GM23338 (cell line): ENCODE results near the gene LRRC63. TPM values are rescaled to one million over a fixed set of nuclear protein-coding genes. Genes with fewer than 3 reads are reported as not detected.

Experiments
- ATAC-seq: fragments of 200-7000 bp; cut with Tn5 transposase; 3 replicates; pipeline ENCODE4 v1.9.1; 2020
- DNase-seq: peaks from one replicate; pipeline ENCODE4 v3.0.0-alpha.2; 2015; ENCODE audit warnings: low spot score
- H2AFZ ChIP-seq: fragments of 200-600 bp; sonication (generic); 2 replicates; pipeline ENCODE4 v1.8.0; 2016; ENCODE audit warnings: antibody characterized with exemption, mild to moderate bottlenecking, moderate library complexity
- H3F3A ChIP-seq: fragments of 200-600 bp; sonication (generic); replicated peaks from 2 replicates; pipeline ENCODE4 v1.8.0; 2017; ENCODE audit warnings: antibody characterized with exemption, mixed run types, low read depth
- H3K27ac ChIP-seq: fragments of 200-600 bp; sonication (generic); 2 replicates; pipeline ENCODE4 v1.6.1; 2016; ENCODE audit warnings: low read depth
- H3K27me3 ChIP-seq: fragments of 200-600 bp; sonication (generic); 2 replicates; pipeline ENCODE4 v1.8.0; 2016; ENCODE audit warnings: mild to moderate bottlenecking, mixed run types, moderate library complexity; ENCODE audit not compliant: insufficient read depth
- H3K36me3 ChIP-seq: fragments of 200-600 bp; sonication (generic); 2 replicates; pipeline ENCODE4 v1.8.0; 2016; ENCODE audit warnings: mild to moderate bottlenecking; ENCODE audit not compliant: insufficient read depth
- H3K4me1 ChIP-seq: fragments of 200-600 bp; sonication (generic); 2 replicates; pipeline ENCODE4 v1.8.0; 2016; ENCODE audit warnings: mild to moderate bottlenecking, moderate library complexity; ENCODE audit not compliant: insufficient read depth
- H3K4me2 ChIP-seq: fragments of 200-600 bp; sonication (generic); 2 replicates; pipeline ENCODE4 v1.7.1; 2017; ENCODE audit warnings: mixed run types
- H3K4me3 ChIP-seq: fragments of 200-600 bp; sonication (generic); 2 replicates; pipeline ENCODE4 v1.6.1; 2016; ENCODE audit warnings: mixed run types
- H3K79me2 ChIP-seq: fragments of 200-600 bp; sonication (generic); replicated peaks from 2 replicates; pipeline ENCODE4 v1.8.0; 2017; ENCODE audit warnings: mild to moderate bottlenecking; ENCODE audit not compliant: insufficient read depth
- H3K9me2 ChIP-seq: fragments of 200-600 bp; sonication (generic); 2 replicates; pipeline ENCODE4 v1.8.0; 2017; ENCODE audit not compliant: insufficient read depth
- H4K20me1 ChIP-seq: fragments of 200-600 bp; sonication (generic); replicated peaks from 2 replicates; pipeline ENCODE4 v1.8.0; 2017; ENCODE audit warnings: mild to moderate bottlenecking; ENCODE audit not compliant: insufficient read depth
- H3K27ac Mint-ChIP-seq: 2 replicates; pipeline ENCODE4 v1.8.0; 2020; ENCODE audit warnings: inconsistent platforms, mild to moderate bottlenecking, moderate library complexity, mixed read lengths
- H3K27me3 Mint-ChIP-seq: 3 replicates; pipeline ENCODE4 v1.8.0; 2022; ENCODE audit warnings: low read depth, mild to moderate bottlenecking, moderate library complexity, mixed read lengths, inconsistent platforms; ENCODE audit not compliant: insufficient read depth, poor library complexity
- H3K36me3 Mint-ChIP-seq: 3 replicates; pipeline ENCODE4 v1.8.0; 2021; ENCODE audit warnings: low read depth, mild to moderate bottlenecking, inconsistent platforms, moderate library complexity, mixed read lengths
- H3K4me1 Mint-ChIP-seq: 3 replicates; pipeline ENCODE4 v1.8.0; 2020; ENCODE audit warnings: mild to moderate bottlenecking, inconsistent platforms, mixed read lengths
- H3K4me3 Mint-ChIP-seq: 3 replicates; pipeline ENCODE4 v1.8.0; 2021; ENCODE audit warnings: moderate library complexity, mild to moderate bottlenecking, inconsistent platforms, mixed read lengths
- H3K9me3 Mint-ChIP-seq: 3 replicates; pipeline ENCODE4 v1.8.0; 2020; ENCODE audit warnings: moderate library complexity, mild to moderate bottlenecking, inconsistent platforms, mixed read lengths
- CREB1 ChIP-seq: fragments of 250-450 bp; sonication (Bioruptor Pico); IDR thresholded peaks from 2 replicates; pipeline ENCODE4 v1.5.0; 2020; ENCODE audit warnings: low read depth, mild to moderate bottlenecking, moderate library complexity
- CTCF ChIP-seq, 2 experiments: fragments of 200-600 bp in 1 of 2; sonication (generic) in 1 of 2; conservative IDR thresholded peaks; 2 replicates each; pipeline versions ENCODE4 v1.5.1 to v1.6.1; 2016 to 2017; ENCODE audit warnings: antibody characterized with exemption in 2 of 2, low read depth in 2 of 2, mild to moderate bottlenecking in 2 of 2, moderate library complexity in 1 of 2
- EZH2 ChIP-seq: fragments of 200-600 bp; sonication (generic); IDR thresholded peaks from one replicate; pipeline ENCODE4 v1.8.0; 2017; ENCODE audit warnings: antibody characterized with exemption, mild to moderate bottlenecking, low read depth; ENCODE audit not compliant: unreplicated experiment
- EZH2phosphoT487 ChIP-seq: fragments of 200-600 bp; sonication (generic); IDR thresholded peaks from one replicate; pipeline ENCODE4 v1.8.1; 2018; ENCODE audit warnings: antibody characterized with exemption; ENCODE audit not compliant: unreplicated experiment
- JUNB ChIP-seq: IDR thresholded peaks from one replicate; pipeline ENCODE4 v1.6.1; 2016; ENCODE audit warnings: antibody characterized with exemption; ENCODE audit not compliant: unreplicated experiment
- NANOG ChIP-seq: IDR thresholded peaks from 2 replicates; pipeline ENCODE4 v1.6.1; 2016; ENCODE audit warnings: antibody characterized with exemption, borderline replicate concordance
- POLR2AphosphoS5 ChIP-seq: IDR thresholded peaks from 2 replicates; pipeline ENCODE4 v1.6.1; 2016; ENCODE audit warnings: antibody characterized with exemption, low read depth
- STAT1 ChIP-seq: IDR thresholded peaks from one replicate; pipeline ENCODE4 v1.6.1; 2016; ENCODE audit warnings: antibody characterized with exemption; ENCODE audit not compliant: unreplicated experiment
- ZNF114 ChIP-seq: fragments of 250-450 bp; sonication (Bioruptor Pico); IDR thresholded peaks from 2 replicates; pipeline ENCODE4 v1.5.0; 2020; ENCODE audit warnings: mild to moderate bottlenecking, moderate library complexity
- ZNF331 ChIP-seq: fragments of 250-450 bp; sonication (Bioruptor Pico); IDR thresholded peaks from 2 replicates; pipeline ENCODE4 v1.5.0; 2020; ENCODE audit warnings: low read depth, mild to moderate bottlenecking, moderate library complexity
- polyA plus RNA-seq: library from polyadenylated mRNA; unstranded; fragments of >200 nt; fragmentation: Nextera tagmentation; extraction: Ambion mirVana; gene quantifications from 2 replicates; pipeline ENCODE4 v1.2.1, GENCODE V29; 2016
- total RNA-seq: library from RNA; depleted of rRNA; stranded (reverse); fragments of >200 nt; shearing (Covaris generic); gene quantifications from 2 replicates; pipeline ENCODE4 v1.2.3, GENCODE V29; 2014
- TF ChIP-seq, protein P1 (sequence below): fragments of 250-450 bp; sonication (Bioruptor Pico); IDR thresholded peaks from 2 replicates; pipeline ENCODE4 v1.5.0; 2020; ENCODE audit warnings: mild to moderate bottlenecking, moderate library complexity
- TF ChIP-seq, protein P2 (sequence below): IDR thresholded peaks from one replicate; pipeline ENCODE4 v1.6.1; 2018; ENCODE audit warnings: antibody characterized with exemption; ENCODE audit not compliant: unreplicated experiment
- TF ChIP-seq, protein P3 (sequence below): IDR thresholded peaks from 2 replicates; pipeline ENCODE4 v1.6.1; 2016; ENCODE audit warnings: antibody characterized with exemption

The LRRC63 gene
- total and polyA plus RNA-seq, 2 experiments from 2014 or later, result not detected

DNA sequence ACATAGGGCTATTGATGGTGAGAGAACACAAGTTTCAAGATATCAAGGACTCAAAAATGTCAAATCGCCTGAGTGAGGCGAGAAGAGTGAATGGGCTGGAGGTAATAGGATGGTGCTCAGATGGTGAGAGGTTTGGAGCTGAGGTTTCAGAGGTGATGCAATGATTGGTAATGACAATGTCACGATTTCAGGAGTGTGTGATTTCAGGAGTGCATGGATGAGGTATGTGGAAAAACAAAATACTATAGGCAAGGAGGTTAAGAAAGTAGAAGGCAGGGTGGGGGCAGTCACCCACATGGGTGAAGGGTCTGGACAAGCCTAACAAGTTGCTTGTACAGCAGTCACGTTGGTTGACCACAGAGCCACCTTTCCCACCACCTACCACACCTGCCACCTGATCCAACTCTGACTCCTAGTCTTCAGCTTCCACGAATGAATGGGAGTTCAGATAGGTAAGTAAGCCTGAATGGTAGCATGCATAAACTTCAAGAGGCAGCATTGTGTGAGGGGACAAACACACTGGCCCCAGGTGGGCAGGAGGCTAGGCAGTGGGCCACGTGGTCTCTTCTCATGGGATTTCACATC is 103.9 kb downstream of the LRRC63 start:
- Histone ChIP-seq H3K36me3 (no peaks in the 10 kb centered on the region; the same call in 1 of the 2 replicates), H3K4me1 (no peaks in the 10 kb centered on the region), H3F3A (no peaks in the 10 kb centered on the region), H3K4me3 (no peak overlapping the region), H2AFZ (no peak overlapping the region), H3K27ac (no peak overlapping the region), H3K4me2 (no peak overlapping the region), H3K27me3 (no peaks in the 10 kb centered on the region), H3K9me2 (peaks cover 19% of the 10 kb centered on the region), H4K20me1 (no peaks in the 10 kb centered on the region), H3K79me2 (no peaks in the 10 kb centered on the region)
- TF ChIP-seq, protein P1, sequence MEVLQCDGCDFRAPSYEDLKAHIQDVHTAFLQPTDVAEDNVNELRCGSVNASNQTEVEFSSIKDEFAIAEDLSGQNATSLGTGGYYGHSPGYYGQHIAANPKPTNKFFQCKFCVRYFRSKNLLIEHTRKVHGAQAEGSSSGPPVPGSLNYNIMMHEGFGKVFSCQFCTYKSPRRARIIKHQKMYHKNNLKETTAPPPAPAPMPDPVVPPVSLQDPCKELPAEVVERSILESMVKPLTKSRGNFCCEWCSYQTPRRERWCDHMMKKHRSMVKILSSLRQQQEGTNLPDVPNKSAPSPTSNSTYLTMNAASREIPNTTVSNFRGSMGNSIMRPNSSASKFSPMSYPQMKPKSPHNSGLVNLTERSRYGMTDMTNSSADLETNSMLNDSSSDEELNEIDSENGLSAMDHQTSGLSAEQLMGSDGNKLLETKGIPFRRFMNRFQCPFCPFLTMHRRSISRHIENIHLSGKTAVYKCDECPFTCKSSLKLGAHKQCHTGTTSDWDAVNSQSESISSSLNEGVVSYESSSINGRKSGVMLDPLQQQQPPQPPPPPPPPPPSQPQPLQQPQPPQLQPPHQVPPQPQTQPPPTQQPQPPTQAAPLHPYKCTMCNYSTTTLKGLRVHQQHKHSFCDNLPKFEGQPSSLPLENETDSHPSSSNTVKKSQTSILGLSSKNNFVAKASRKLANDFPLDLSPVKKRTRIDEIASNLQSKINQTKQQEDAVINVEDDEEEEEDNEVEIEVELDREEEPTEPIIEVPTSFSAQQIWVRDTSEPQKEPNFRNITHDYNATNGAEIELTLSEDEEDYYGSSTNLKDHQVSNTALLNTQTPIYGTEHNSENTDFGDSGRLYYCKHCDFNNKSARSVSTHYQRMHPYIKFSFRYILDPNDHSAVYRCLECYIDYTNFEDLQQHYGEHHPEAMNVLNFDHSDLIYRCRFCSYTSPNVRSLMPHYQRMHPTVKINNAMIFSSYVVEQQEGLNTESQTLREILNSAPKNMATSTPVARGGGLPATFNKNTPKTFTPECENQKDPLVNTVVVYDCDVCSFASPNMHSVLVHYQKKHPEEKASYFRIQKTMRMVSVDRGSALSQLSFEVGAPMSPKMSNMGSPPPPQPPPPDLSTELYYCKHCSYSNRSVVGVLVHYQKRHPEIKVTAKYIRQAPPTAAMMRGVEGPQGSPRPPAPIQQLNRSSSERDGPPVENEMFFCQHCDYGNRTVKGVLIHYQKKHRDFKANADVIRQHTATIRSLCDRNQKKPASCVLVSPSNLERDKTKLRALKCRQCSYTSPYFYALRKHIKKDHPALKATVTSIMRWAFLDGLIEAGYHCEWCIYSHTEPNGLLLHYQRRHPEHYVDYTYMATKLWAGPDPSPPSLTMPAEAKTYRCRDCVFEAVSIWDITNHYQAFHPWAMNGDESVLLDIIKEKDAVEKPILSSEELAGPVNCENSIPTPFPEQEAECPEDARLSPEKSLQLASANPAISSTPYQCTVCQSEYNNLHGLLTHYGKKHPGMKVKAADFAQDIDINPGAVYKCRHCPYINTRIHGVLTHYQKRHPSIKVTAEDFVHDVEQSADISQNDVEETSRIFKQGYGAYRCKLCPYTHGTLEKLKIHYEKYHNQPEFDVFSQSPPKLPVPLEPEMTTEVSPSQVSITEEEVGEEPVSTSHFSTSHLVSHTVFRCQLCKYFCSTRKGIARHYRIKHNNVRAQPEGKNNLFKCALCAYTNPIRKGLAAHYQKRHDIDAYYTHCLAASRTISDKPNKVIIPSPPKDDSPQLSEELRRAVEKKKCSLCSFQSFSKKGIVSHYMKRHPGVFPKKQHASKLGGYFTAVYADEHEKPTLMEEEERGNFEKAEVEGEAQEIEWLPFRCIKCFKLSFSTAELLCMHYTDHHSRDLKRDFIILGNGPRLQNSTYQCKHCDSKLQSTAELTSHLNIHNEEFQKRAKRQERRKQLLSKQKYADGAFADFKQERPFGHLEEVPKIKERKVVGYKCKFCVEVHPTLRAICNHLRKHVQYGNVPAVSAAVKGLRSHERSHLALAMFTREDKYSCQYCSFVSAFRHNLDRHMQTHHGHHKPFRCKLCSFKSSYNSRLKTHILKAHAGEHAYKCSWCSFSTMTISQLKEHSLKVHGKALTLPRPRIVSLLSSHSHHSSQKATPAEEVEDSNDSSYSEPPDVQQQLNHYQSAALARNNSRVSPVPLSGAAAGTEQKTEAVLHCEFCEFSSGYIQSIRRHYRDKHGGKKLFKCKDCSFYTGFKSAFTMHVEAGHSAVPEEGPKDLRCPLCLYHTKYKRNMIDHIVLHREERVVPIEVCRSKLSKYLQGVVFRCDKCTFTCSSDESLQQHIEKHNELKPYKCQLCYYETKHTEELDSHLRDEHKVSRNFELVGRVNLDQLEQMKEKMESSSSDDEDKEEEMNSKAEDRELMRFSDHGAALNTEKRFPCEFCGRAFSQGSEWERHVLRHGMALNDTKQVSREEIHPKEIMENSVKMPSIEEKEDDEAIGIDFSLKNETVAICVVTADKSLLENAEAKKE, result no peak
- TF ChIP-seq NANOG (no peak), CTCF (conservative IDR thresholded peaks at IDR 0.05; ENCODE audit: low read depth in 2 of 2) (no peak), EZH2 (no peak), EZH2phosphoT487 (no peak), POLR2AphosphoS5 (no peak), STAT1 (no peak), ZNF114 (CRISPR knock-in tag) (no peak), JUNB (no peak), CREB1 (no peak), ZNF331 (CRISPR knock-in tag) (no peak)
- TF ChIP-seq, protein P2, sequence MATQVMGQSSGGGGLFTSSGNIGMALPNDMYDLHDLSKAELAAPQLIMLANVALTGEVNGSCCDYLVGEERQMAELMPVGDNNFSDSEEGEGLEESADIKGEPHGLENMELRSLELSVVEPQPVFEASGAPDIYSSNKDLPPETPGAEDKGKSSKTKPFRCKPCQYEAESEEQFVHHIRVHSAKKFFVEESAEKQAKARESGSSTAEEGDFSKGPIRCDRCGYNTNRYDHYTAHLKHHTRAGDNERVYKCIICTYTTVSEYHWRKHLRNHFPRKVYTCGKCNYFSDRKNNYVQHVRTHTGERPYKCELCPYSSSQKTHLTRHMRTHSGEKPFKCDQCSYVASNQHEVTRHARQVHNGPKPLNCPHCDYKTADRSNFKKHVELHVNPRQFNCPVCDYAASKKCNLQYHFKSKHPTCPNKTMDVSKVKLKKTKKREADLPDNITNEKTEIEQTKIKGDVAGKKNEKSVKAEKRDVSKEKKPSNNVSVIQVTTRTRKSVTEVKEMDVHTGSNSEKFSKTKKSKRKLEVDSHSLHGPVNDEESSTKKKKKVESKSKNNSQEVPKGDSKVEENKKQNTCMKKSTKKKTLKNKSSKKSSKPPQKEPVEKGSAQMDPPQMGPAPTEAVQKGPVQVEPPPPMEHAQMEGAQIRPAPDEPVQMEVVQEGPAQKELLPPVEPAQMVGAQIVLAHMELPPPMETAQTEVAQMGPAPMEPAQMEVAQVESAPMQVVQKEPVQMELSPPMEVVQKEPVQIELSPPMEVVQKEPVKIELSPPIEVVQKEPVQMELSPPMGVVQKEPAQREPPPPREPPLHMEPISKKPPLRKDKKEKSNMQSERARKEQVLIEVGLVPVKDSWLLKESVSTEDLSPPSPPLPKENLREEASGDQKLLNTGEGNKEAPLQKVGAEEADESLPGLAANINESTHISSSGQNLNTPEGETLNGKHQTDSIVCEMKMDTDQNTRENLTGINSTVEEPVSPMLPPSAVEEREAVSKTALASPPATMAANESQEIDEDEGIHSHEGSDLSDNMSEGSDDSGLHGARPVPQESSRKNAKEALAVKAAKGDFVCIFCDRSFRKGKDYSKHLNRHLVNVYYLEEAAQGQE, result no peak
- TF ChIP-seq, protein P3, sequence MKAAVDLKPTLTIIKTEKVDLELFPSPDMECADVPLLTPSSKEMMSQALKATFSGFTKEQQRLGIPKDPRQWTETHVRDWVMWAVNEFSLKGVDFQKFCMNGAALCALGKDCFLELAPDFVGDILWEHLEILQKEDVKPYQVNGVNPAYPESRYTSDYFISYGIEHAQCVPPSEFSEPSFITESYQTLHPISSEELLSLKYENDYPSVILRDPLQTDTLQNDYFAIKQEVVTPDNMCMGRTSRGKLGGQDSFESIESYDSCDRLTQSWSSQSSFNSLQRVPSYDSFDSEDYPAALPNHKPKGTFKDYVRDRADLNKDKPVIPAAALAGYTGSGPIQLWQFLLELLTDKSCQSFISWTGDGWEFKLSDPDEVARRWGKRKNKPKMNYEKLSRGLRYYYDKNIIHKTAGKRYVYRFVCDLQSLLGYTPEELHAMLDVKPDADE, result no peak
- Mint-ChIP-seq H3K27me3 (peaks cover 2% of the 10 kb centered on the region), H3K9me3 (no peaks in the 10 kb centered on the region), H3K27ac (no peak overlapping the region), H3K36me3 (no peaks in the 10 kb centered on the region), H3K4me1 (peaks cover 4% of the 10 kb centered on the region; the same call in 2 of the 3 replicates), H3K4me3 (no peak overlapping the region)
- DNase-seq, result no peak
- ATAC-seq, result no peak
